ENCODE data around the gene SH3BGRL3. TPM values are rescaled to one million over a fixed set of nuclear protein-coding genes. Genes with fewer than 3 reads are reported as not detected.

Gene SH3BGRL3
- polyA plus RNA-seq, 2 of the 4 experiments (the other 2 are of a cell fraction), result 38.7 to 78.6 TPM

- TF ChIP-seq CTCF (IDR thresholded peaks at IDR 0.05) (no peak), RAD21 (conservative IDR thresholded peaks at IDR 0.05 in 1 of 2, IDR thresholded peaks at IDR 0.05 in 1 of 2) (no peak), HES2 (IDR thresholded peaks at IDR 0.05) (no peak), SREBF2 (IDR thresholded peaks at IDR 0.05) (no peak), FOSL2 (IDR thresholded peaks at IDR 0.05) (no peak), FOSL2 (CRISPR knock-in tag; IDR thresholded peaks at IDR 0.05) (no peak)
Measured at GRCh38 chr1:26293911-26294463, 14.1 kb downstream of the SH3BGRL3 start (continued).

GRCh38 chr1:26295194-26296138 is 15.6 kb downstream of the SH3BGRL3 start:
- no peak overlapping the region for H3K4me3 ChIP-seq
- FAIRE-seq (no peak), DNase-seq (ENCODE audit: low read depth in 1 of 2, low spot score in 1 of 2) (no peak), ATAC-seq (no peak)
- H3K4me2 ChIP-seq, result no peak overlapping the region
- H3K9me3 ChIP-seq, result no peaks in the 10 kb centered on the region
- CTCF ChIA-PET, result interaction anchor here (0.7 to 3.0 kb wide), 7 partner anchors 10 to 122 kb away, joined by 3 to 18 read pairs (median 5); partner anchors contain the start of gene SH3BGRL3
- no peak overlapping the region for H3K27ac ChIP-seq
- POLR2A ChIA-PET, result no interaction called here
- WGBS (ENCODE audit: missing lambda C conversion rate), result 90% methylated on average over 18 of the region's 22 CpGs
- H3K4me1 ChIP-seq, result 0 out of 3 replicates have a peak, but pooled peaks cover 3% of the 10 kb centered on the region
- TF ChIP-seq EP300 (IDR thresholded peaks at IDR 0.05) (no peak), CBX8 (IDR thresholded peaks at IDR 0.05) (no peak), POLR2A (IDR thresholded peaks at IDR 0.05; ENCODE audit: low read length) (no peak), JUN (IDR thresholded peaks at IDR 0.05) (no peak), NFE2L2 (conservative IDR thresholded peaks at IDR 0.05; ENCODE audit: low read length) (no peak), MAX (IDR thresholded peaks at IDR 0.05) (no peak), RNF2 (IDR thresholded peaks at IDR 0.05; ENCODE audit: borderline replicate concordance, low read depth) (no peak), EHF (CRISPR knock-in tag; IDR thresholded peaks at IDR 0.05) (no peak), RFX5 (IDR thresholded peaks at IDR 0.05) (no peak), ZNF302 (CRISPR knock-in tag; IDR thresholded peaks at IDR 0.05) (no peak), HDAC2 (IDR thresholded peaks at IDR 0.05) (no peak), HOXB13 (CRISPR knock-in tag; IDR thresholded peaks at IDR 0.05; ENCODE audit: low read depth) (no peak), GATA3 (IDR thresholded peaks at IDR 0.05; ENCODE audit: borderline replicate concordance) (no peak), USF2 (IDR thresholded peaks at IDR 0.05) (no peak), EHMT2 (IDR thresholded peaks at IDR 0.05; ENCODE audit: low read depth) (no peak)

Measured in A549 (cell line).